ENCODE data around the gene POLR2J3. TPM values are rescaled to one million over a fixed set of nuclear protein-coding genes. Genes with fewer than 3 reads are reported as not detected.
"Not testable (repeated sequence)": the region's sequence is repeated elsewhere in the genome, so short reads cannot be mapped to it uniquely, and the experiment has no call there.

The POLR2J3 gene
- 12.3 and 14.9 TPM in 2 replicates for total RNA-seq (2021)
- long read RNA-seq, full-length matches to known transcripts, result 18 of 21 reads
- long read RNA-seq, partial matches to known transcripts, result 1 of 21 reads
- long read RNA-seq, other reads (novel, unspliced or antisense), result 2 of 21 reads

- not testable (repeated sequence) for H3K79me2 ChIP-seq (ENCODE audit: insufficient read depth, low read length); H2BK120ac ChIP-seq (ENCODE audit: low read depth, low read length, poor library complexity, severe bottlenecking); H3K4me2 ChIP-seq (ENCODE audit: insufficient read depth, insufficient read length, low read length); H2BK20ac ChIP-seq (ENCODE audit: low read depth, low read length, poor library complexity, severe bottlenecking); H3K18ac ChIP-seq (ENCODE audit: insufficient read length, low read depth, low read length); H4K8ac ChIP-seq (replicated peaks; ENCODE audit: insufficient read length, low read depth, low read length); H3K4ac ChIP-seq (ENCODE audit: low read depth, low read length); H4K91ac ChIP-seq (ENCODE audit: insufficient read length, low read depth, low read length); H3K14ac ChIP-seq (ENCODE audit: insufficient read depth, low read length); H2AFZ ChIP-seq (ENCODE audit: low read length); H3K79me1 ChIP-seq (ENCODE audit: insufficient read depth, low read depth, low read length, poor library complexity, severe bottlenecking); H3K27me3 Mint-ChIP-seq (ENCODE audit: low read depth); H3K27ac ChIP-seq (ENCODE audit: insufficient read length, low read depth, low read length); H3K4me1 ChIP-seq (ENCODE audit: insufficient read depth, low read length); H3K27me3 ChIP-seq (ENCODE audit: insufficient read depth, low read length); H4K5ac ChIP-seq (ENCODE audit: insufficient read length, low read depth, low read length); H3K23ac ChIP-seq (ENCODE audit: insufficient read length, low read depth, low read length); H3K9ac ChIP-seq (ENCODE audit: extremely low read depth, insufficient read length, low read length); H3K9me3 ChIP-seq (ENCODE audit: control insufficient read depth, low read depth, low read length); H2BK5ac ChIP-seq (ENCODE audit: insufficient read length, low read length); H3K4me1 Mint-ChIP-seq; H4K20me1 ChIP-seq (ENCODE audit: control insufficient read depth, insufficient read depth, insufficient read length); H3T11ph ChIP-seq (ENCODE audit: low read length); H2BK12ac ChIP-seq (ENCODE audit: insufficient read length, low read depth, low read length); H3K23me2 ChIP-seq (ENCODE audit: insufficient read length, low read depth, low read length, poor library complexity, severe bottlenecking); H3K27ac Mint-ChIP-seq; H3K36me3 Mint-ChIP-seq (ENCODE audit: insufficient read depth in 1 of 3, low read depth in 3 of 3); H3K56ac ChIP-seq (ENCODE audit: insufficient read length, low read depth, low read length); H3K9me3 Mint-ChIP-seq; H2BK15ac ChIP-seq (ENCODE audit: low read depth, low read length); H2AK5ac ChIP-seq (ENCODE audit: insufficient read length, low read length)
- H3K4me3 Mint-ChIP-seq, result peak within 1 kb of the TSS; percentile 53 to 70; a peak in 4 of 5 replicates
- no CpG with 5 or more reads among the region's 64 CpGs for WGBS (ENCODE audit: extremely low coverage, insufficient read length, low lambda C conversion rate)
- DNase-seq, result peak; percentile 85
- TF ChIP-seq CTCF (conservative IDR thresholded peaks at IDR 0.05), result peak; percentile 55
Measured at GRCh38 chr7:102572261-102573239, at the start of gene POLR2J3. POLR2J3 (minus strand) TSS chr7:102572583; CDS start chr7:102572521, 62 bp downstream.

GRCh38 chr7:102618122-102618521, 45.7 kb upstream of the POLR2J3 start:
- H3K4me3 Mint-ChIP-seq; H3K36me3 Mint-ChIP-seq (ENCODE audit: insufficient read depth in 1 of 3, low read depth in 3 of 3); H2BK15ac ChIP-seq (ENCODE audit: low read depth, low read length); H3K18ac ChIP-seq (ENCODE audit: insufficient read length, low read depth, low read length); H3T11ph ChIP-seq (ENCODE audit: low read length); H3K9ac ChIP-seq (ENCODE audit: extremely low read depth, insufficient read length, low read length); H2BK5ac ChIP-seq (ENCODE audit: insufficient read length, low read length); H4K5ac ChIP-seq (ENCODE audit: insufficient read length, low read depth, low read length); DNase-seq; H3K4me2 ChIP-seq (ENCODE audit: insufficient read depth, insufficient read length, low read length); H3K56ac ChIP-seq (ENCODE audit: insufficient read length, low read depth, low read length); H3K23me2 ChIP-seq (ENCODE audit: insufficient read length, low read depth, low read length, poor library complexity, severe bottlenecking); H2BK120ac ChIP-seq (ENCODE audit: low read depth, low read length, poor library complexity, severe bottlenecking); H3K23ac ChIP-seq (ENCODE audit: insufficient read length, low read depth, low read length); H3K4ac ChIP-seq (ENCODE audit: low read depth, low read length); H2AK5ac ChIP-seq (ENCODE audit: insufficient read length, low read length); H3K9me3 ChIP-seq (ENCODE audit: control insufficient read depth, low read depth, low read length); H2BK20ac ChIP-seq (ENCODE audit: low read depth, low read length, poor library complexity, severe bottlenecking); H4K91ac ChIP-seq (ENCODE audit: insufficient read length, low read depth, low read length); H2BK12ac ChIP-seq (ENCODE audit: insufficient read length, low read depth, low read length); H3K4me1 ChIP-seq (ENCODE audit: insufficient read depth, low read length); H3K27me3 Mint-ChIP-seq (ENCODE audit: low read depth); H3K27me3 ChIP-seq (ENCODE audit: insufficient read depth, low read length); H2AFZ ChIP-seq (ENCODE audit: low read length); H4K20me1 ChIP-seq (ENCODE audit: control insufficient read depth, insufficient read depth, insufficient read length); H3K9me3 Mint-ChIP-seq; H3K27ac Mint-ChIP-seq; H4K8ac ChIP-seq (replicated peaks; ENCODE audit: insufficient read length, low read depth, low read length); H3K79me1 ChIP-seq (ENCODE audit: insufficient read depth, low read depth, low read length, poor library complexity, severe bottlenecking); H3K4me1 Mint-ChIP-seq; H3K27ac ChIP-seq (ENCODE audit: insufficient read length, low read depth, low read length); H3K14ac ChIP-seq (ENCODE audit: insufficient read depth, low read length); H3K79me2 ChIP-seq (ENCODE audit: insufficient read depth, low read length): not testable (repeated sequence)
- no CpG with 5 or more reads among the region's 8 CpGs for WGBS (ENCODE audit: extremely low coverage, insufficient read length, low lambda C conversion rate)

Measured in H9 (cell line).